Measurements from ENCODE around the gene GPR142. TPM values are rescaled to one million over a fixed set of nuclear protein-coding genes. Genes with fewer than 3 reads are reported as not detected.

Gene GPR142
- total RNA-seq, 1 experiment from 2014 or later = not detected

DNA sequence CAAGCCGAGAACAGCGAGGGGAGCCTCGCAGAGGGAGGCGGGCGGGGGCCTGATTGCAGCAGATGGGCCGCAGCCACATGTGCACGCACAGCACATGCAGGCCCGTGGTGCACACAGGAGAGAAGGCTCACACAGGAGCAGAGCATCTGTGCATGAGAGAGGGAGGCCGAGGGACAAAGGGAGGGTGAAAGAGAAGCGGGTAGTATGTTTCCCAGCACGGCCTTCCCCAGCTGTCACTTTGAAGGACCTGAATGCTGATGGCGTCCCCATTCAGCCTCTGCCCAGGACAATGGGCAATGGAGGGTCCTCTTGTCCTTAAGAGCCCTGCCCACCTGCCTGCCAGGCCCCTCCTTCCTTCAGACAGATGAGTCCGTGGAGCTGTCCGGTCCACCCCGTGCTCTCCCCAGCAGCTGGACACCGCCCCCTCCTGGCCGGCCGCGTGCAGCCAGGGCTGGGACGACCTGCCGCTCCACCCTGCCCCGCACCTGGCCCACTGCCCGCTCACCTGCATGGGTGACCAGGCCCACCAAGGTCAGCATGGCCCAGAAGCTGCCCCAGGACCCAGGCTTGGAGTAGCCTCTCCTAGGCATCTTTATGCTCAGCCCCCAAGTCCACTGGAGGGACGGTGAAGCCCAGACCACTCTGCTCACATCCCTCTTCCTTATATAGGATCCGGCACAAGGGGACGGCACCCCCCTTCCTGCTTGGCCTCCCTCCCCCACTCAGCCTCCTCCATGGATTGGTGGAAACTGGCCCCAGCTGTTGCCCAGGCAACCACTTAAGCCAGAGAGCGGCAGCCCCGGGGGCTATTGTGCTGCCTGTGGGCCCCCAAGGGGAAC lies 5.9 kb upstream of the GPR142 start, which contains the start of gene BTBD17 (continued):
- TF ChIP-seq CREB1 (CRISPR knock-in tag; IDR thresholded peaks at IDR 0.05) (no peak), FOXJ3 (CRISPR knock-in tag; IDR thresholded peaks at IDR 0.05; ENCODE audit: borderline replicate concordance) (no peak), ETV6 (CRISPR knock-in tag; IDR thresholded peaks at IDR 0.05) (0 out of 2 replicates have a peak, but pooled peaks have one; percentile 25), FOXK1 (CRISPR knock-in tag; IDR thresholded peaks at IDR 0.05) (peak; percentile 63; the same call in 1 of the 2 replicates), CTCF (IDR thresholded peaks at IDR 0.05) (peak; percentile 78), SP1 (CRISPR knock-in tag; conservative IDR thresholded peaks at IDR 0.05) (peak; percentile 54), ZNF138 (CRISPR knock-in tag; conservative IDR thresholded peaks at IDR 0.05) (no peak), IRF1 (CRISPR knock-in tag; IDR thresholded peaks at IDR 0.05) (no peak), MAX (CRISPR knock-in tag; IDR thresholded peaks at IDR 0.05) (peak; percentile 24; the same call in 1 of the 2 replicates), ZNF121 (CRISPR knock-in tag; IDR thresholded peaks at IDR 0.05) (peak; percentile 98), EMX1 (CRISPR knock-in tag; IDR thresholded peaks at IDR 0.05) (no peak), STAT6 (CRISPR knock-in tag; conservative IDR thresholded peaks at IDR 0.05; ENCODE audit: low read depth) (no peak), ESRRA (CRISPR knock-in tag; IDR thresholded peaks at IDR 0.05; ENCODE audit: borderline replicate concordance) (peak; percentile 79; the same call in 1 of the 2 replicates)
- TF ChIP-seq, protein P1, sequence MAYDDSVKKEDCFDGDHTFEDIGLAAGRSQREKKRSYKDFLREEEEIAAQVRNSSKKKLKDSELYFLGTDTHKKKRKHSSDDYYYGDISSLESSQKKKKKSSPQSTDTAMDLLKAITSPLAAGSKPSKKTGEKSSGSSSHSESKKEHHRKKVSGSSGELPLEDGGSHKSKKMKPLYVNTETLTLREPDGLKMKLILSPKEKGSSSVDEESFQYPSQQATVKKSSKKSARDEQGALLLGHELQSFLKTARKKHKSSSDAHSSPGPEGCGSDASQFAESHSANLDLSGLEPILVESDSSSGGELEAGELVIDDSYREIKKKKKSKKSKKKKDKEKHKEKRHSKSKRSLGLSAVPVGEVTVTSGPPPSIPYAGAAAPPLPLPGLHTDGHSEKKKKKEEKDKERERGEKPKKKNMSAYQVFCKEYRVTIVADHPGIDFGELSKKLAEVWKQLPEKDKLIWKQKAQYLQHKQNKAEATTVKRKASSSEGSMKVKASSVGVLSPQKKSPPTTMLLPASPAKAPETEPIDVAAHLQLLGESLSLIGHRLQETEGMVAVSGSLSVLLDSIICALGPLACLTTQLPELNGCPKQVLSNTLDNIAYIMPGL (CRISPR knock-in tag; IDR thresholded peaks at IDR 0.05) = 0 out of 2 replicates have a peak, but pooled peaks have one; percentile 49

GRCh38 chr17:74362069-74362405 lies 5.3 kb upstream of the GPR142 start:
- ChIA-PET CTCF (interaction anchor here (0.9 to 4.4 kb wide), 45 partner anchors 10 to 409 kb away, joined by 3 to 60 read pairs (median 5); partner anchors contain the start of genes CD300A and TTYH2), POLR2A (interaction anchor here (0.6 to 1.5 kb wide), 4 partner anchors 10 to 171 kb away, joined by 3 to 11 read pairs (median 6); no protein-coding TSS in a partner anchor)
- Mint-ChIP-seq H3K27me3 (ENCODE audit: low read depth) (peaks cover 12% of the 10 kb centered on the region), H3K27ac (no peak overlapping the region), H3K4me1 (peaks cover 31% of the 10 kb centered on the region), H3K36me3 (no peaks in the 10 kb centered on the region), H3K9me3 (0 out of 2 replicates have a peak, but pooled peaks cover 5% of the 10 kb centered on the region), H3K4me3 (peak overlapping the region; percentile 59)
- DNase-seq (ENCODE audit: low spot score) (no peak), ATAC-seq (no peak)
- peak; percentile 33; the same call in 1 of the 2 replicates for TF ChIP-seq ZNF423 (CRISPR knock-in tag; IDR thresholded peaks at IDR 0.05)
- TF ChIP-seq, protein P1 (CRISPR knock-in tag; IDR thresholded peaks at IDR 0.05) = peak; percentile 46; the same call in 1 of the 2 replicates
- TF ChIP-seq, protein P2, sequence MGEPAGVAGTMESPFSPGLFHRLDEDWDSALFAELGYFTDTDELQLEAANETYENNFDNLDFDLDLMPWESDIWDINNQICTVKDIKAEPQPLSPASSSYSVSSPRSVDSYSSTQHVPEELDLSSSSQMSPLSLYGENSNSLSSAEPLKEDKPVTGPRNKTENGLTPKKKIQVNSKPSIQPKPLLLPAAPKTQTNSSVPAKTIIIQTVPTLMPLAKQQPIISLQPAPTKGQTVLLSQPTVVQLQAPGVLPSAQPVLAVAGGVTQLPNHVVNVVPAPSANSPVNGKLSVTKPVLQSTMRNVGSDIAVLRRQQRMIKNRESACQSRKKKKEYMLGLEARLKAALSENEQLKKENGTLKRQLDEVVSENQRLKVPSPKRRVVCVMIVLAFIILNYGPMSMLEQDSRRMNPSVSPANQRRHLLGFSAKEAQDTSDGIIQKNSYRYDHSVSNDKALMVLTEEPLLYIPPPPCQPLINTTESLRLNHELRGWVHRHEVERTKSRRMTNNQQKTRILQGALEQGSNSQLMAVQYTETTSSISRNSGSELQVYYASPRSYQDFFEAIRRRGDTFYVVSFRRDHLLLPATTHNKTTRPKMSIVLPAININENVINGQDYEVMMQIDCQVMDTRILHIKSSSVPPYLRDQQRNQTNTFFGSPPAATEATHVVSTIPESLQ (CRISPR knock-in tag; IDR thresholded peaks at IDR 0.05) = no peak
